Heart left ventricle (tissue), 16 donors: ENCODE measurements around the gene U2AF1L4. TPM values are rescaled to one million over a fixed set of nuclear protein-coding genes. Genes with fewer than 3 reads are reported as not detected.

Experiments used
- ATAC-seq, 4 donors: fragments of 200-7000 bp; cut with Tn5 transposase; one replicate each; pipeline ENCODE4 v1.9.1; 2020 to 2022; ENCODE audit warnings: moderate library complexity in 4 of 4, mild to moderate bottlenecking in 3 of 4, moderate number of reproducible peaks in 1 of 4
- DNase-seq, 5 donors: peaks; one replicate each; pipeline ENCODE4 v3.0.0-alpha.2; 2020
- H3K27ac ChIP-seq, 12 donors: fragments of 200-600 bp; sonication (generic) in 4 of 12; one replicate each; pipeline versions ENCODE4 v1.5.0 to v1.8.0; 2016 to 2022; ENCODE audit warnings: mild to moderate bottlenecking in 2 of 12
- H3K27me3 ChIP-seq, 9 donors: fragments of 200-600 bp; sonication (generic) in 2 of 9; one replicate each; pipeline versions ENCODE4 v1.5.1 to v1.8.0; 2016 to 2022; ENCODE audit warnings: mild to moderate bottlenecking in 3 of 9
- H3K36me3 ChIP-seq, 9 donors: fragments of 200-600 bp; sonication (generic) in 2 of 9; one replicate each; pipeline versions ENCODE4 v1.5.0 to v1.8.0; 2018 to 2022; ENCODE audit warnings: mild to moderate bottlenecking in 2 of 9
- H3K4me1 ChIP-seq, 12 donors: fragments of 200-600 bp; sonication (generic) in 4 of 12; one replicate each; pipeline versions ENCODE4 v1.5.0 to v1.8.0; 2016 to 2022; ENCODE audit warnings: mild to moderate bottlenecking in 3 of 12
- H3K4me3 ChIP-seq, 12 donors: fragments of 200-600 bp; sonication (generic) in 4 of 12; one replicate each; pipeline versions ENCODE4 v1.5.0 to v1.8.0; 2017 to 2022; ENCODE audit warnings: mild to moderate bottlenecking in 9 of 12, moderate library complexity in 4 of 12
- H3K9me3 ChIP-seq, 12 donors: fragments of 200-600 bp; sonication (generic) in 4 of 12; one replicate each; pipeline versions ENCODE4 v1.5.0 to v1.8.0; 2016 to 2022; ENCODE audit warnings: mild to moderate bottlenecking in 1 of 12
- POLR2A ChIP-seq, 2 donors: fragments of 450-650 bp; IDR thresholded peaks; one replicate each; pipeline ENCODE4 v1.6.1; 2017; ENCODE audit warnings: antibody characterized with exemption in 2 of 2, mild to moderate bottlenecking in 2 of 2, moderate library complexity in 2 of 2
- WGBS, 4 donors: extraction: QIAGEN DNeasy Blood & Tissue Kit in 2 of 4; methylation state at CpG; one replicate each; pipeline versions ENCODE4 v1.1.5 to v1.1.7; 2013 to 2018; 5-methylcytosine and 5-hydroxymethylcytosine counted together
- intact Hi-C, 10 donors: fragments of 100-400 bp; cut with DNase I; formaldehyde crosslinking; loops; one replicate each; pipeline versions ENCODE4 v1.11.1 to v1.14.2; 2022
- polyA plus RNA-seq, 2 donors: library from polyadenylated mRNA; stranded (reverse); fragments of 200-250 nt; gene quantifications; one replicate each; pipeline ENCODE4 v1.2.3, GENCODE V29; 2013
- total RNA-seq, 9 donors: library from RNA; depleted of rRNA in 2 of 9; stranded (reverse); fragments of >200 nt in 2 of 9; fragmentation: NEBNext Ultra II Directional in 3 of 9; extraction: Animal tissue kit (Norgen Biotek cat#: 25700) in 3 of 9; gene quantifications; one replicate each; pipeline versions ENCODE4 v1.1.0 to v1.2.4, GENCODE V29; 2016 to 2023
- TF ChIP-seq, protein P1 (sequence below), 12 donors: fragments of 200-600 bp; sonication (generic) in 4 of 12; IDR thresholded peaks; one replicate each; pipeline versions ENCODE4 v1.5.0 to v1.8.0; 2018 to 2022; ENCODE audit warnings: antibody characterized with exemption in 12 of 12, mild to moderate bottlenecking in 5 of 12
- donor health status: ischemic (EF 13 %, LVEDD 7.1; RV severe dilation, severe dysfunction).
- donor health status: healthy with polysubstance abuse.
- donor health status: DM: no; HTN: yes; CAD: no.
- donor health status: DM: no; HTN: no; CAD: no.
- donor health status: ischemic (EF 25% LVEDD 6.9; RV normal size, moderate dysfunction).
- donor health status: ischemic (EF 25% LVEDD 5.7; RV mildly dilated, moderate dysfunction).
- donor health status: healthy.
- donor health status: DM: yes; HTN: yes; CAD: no.
- donor health status: ischemic (EF 35%, LVEDD 5.7; RV mildly dilated, moderate dysfunction).
- donor health status: nonischemic (EF 11% LVEDD 7.7; RV severe dilation, severe dysfunction).
- donor health status: DM: yes; HTN: yes; CAD: no.
- donor health status: PGD.
- donor health status: ischemic (EF 29% LVEDD 5.4; RV normal size, mild dysfunction).
- donor health status: nonischemic (EF 23%, LVEDD 6.1; RV moderate dilation, normal function).

Gene U2AF1L4
- total and polyA plus RNA-seq, 11 donors = 7.2 to 32.8 (median 20.9) TPM

DNA sequence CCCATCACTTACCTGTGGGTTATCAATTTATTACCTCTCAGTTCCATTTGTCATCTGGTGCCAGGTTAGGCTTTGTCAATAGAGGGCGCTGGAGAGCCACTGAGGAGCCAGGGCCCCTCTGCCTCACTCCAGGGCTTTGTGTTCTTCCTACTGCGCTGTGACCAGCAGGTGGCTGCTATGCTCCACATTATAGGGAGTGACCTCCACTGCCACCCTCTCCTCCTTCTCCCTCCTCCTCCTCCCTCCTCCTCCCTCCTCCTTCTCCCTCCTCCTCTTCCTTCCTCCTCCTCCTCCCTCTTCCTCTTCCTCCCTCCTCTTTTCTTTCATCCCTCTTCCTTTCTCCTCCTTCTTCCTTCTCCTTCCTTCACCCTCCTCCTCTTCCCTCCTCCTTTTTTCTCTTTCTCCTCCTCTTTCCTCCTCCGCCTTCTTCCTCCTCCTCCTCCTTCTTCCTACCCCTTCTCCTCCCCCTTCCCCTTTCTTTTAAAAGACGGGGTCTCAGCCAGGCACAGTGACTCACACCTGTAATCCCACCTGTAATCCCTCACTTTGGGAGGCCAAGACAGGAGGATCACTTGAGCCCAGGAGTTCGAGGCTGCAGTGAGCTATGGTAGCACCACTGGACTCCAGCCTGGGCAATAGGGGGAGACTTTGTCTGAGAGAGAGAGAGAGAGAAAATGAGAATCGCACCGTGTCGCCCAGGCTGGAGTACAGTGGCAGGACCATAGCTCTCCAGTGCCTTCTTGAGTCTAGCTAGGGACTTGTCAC is 51.2 kb downstream of the U2AF1L4 start:
- DNase-seq (peak; percentile 82 to 91 (median 86)), ATAC-seq (peak; percentile 98 to 100 (median 100))
- no peaks in the 10 kb centered on the region for H3K27me3 ChIP-seq
- no peaks in the 10 kb centered on the region for H3K9me3 ChIP-seq
- no peaks in the 10 kb centered on the region for H3K36me3 ChIP-seq
- H3K27ac ChIP-seq = no peak overlapping the region
- peaks cover 0 to 4% (median 0%) of the 10 kb centered on the region in 12 donors for H3K4me1 ChIP-seq
- WGBS, 4 donors = 26 to 34% (median 30%) methylated on average over 8 of the region's 8 CpGs
- no peak for TF ChIP-seq POLR2A (IDR thresholded peaks at IDR 0.05)
- TF ChIP-seq, protein P1, sequence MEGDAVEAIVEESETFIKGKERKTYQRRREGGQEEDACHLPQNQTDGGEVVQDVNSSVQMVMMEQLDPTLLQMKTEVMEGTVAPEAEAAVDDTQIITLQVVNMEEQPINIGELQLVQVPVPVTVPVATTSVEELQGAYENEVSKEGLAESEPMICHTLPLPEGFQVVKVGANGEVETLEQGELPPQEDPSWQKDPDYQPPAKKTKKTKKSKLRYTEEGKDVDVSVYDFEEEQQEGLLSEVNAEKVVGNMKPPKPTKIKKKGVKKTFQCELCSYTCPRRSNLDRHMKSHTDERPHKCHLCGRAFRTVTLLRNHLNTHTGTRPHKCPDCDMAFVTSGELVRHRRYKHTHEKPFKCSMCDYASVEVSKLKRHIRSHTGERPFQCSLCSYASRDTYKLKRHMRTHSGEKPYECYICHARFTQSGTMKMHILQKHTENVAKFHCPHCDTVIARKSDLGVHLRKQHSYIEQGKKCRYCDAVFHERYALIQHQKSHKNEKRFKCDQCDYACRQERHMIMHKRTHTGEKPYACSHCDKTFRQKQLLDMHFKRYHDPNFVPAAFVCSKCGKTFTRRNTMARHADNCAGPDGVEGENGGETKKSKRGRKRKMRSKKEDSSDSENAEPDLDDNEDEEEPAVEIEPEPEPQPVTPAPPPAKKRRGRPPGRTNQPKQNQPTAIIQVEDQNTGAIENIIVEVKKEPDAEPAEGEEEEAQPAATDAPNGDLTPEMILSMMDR (IDR thresholded peaks at IDR 0.05) = peak; percentile 94 to 100 (median 96)
- intact Hi-C loops = loop anchor here in 9 of 10 donors (1.0 to 10.0 kb wide), 11 partner anchors 22 to 243 kb away; partner anchors contain the start of gene LRFN3 (in 2 of the 9)
- H3K4me3 ChIP-seq = no peak overlapping the region

GRCh38 chr19:35693422-35693821 is 51.8 kb downstream of the U2AF1L4 start:
- H3K36me3 ChIP-seq = no peaks in the 10 kb centered on the region
- intact Hi-C loops = loop anchor here in 8 of 10 donors (1.0 to 10.0 kb wide), 9 partner anchors 23 to 244 kb away; partner anchors contain the start of gene LRFN3 (in 2 of the 8)
- TF ChIP-seq POLR2A (IDR thresholded peaks at IDR 0.05) = no peak
- TF ChIP-seq, protein P1 (IDR thresholded peaks at IDR 0.05) = no peak
- no peaks in the 10 kb centered on the region for H3K9me3 ChIP-seq
- no peaks in the 10 kb centered on the region for H3K27me3 ChIP-seq
- H3K4me3 ChIP-seq = no peak overlapping the region
- ATAC-seq (peak in 1 of 4 donors; percentile 6), DNase-seq (no peak)
- H3K27ac ChIP-seq = no peak overlapping the region
- peaks cover 0 to 4% (median 0%) of the 10 kb centered on the region in 12 donors for H3K4me1 ChIP-seq
- 13 to 15% (median 14%) methylated on average over 8 of the region's 8 CpGs for WGBS, 4 donors

Other genes with a start within 250 kb of the U2AF1L4 start
- 10 to 100 TPM in 7 of 9 donors, 1 to 10 TPM in 2; 7.8 to 26.9 (median 12.1) TPM for gene DMKN, start 231.8 kb downstream of the U2AF1L4 start, total RNA-seq
- 10 to 100 TPM; 18.2 to 38.8 TPM for gene DMKN, start 231.8 kb downstream of the U2AF1L4 start, polyA plus RNA-seq
- gene SBSN, start 217.1 kb downstream of the U2AF1L4 start, total RNA-seq = not detected
- gene SBSN, start 217.1 kb downstream of the U2AF1L4 start, polyA plus RNA-seq = not detected
- not detected for gene GAPDHS, start 212.0 kb downstream of the U2AF1L4 start, total RNA-seq
- gene GAPDHS, start 212.0 kb downstream of the U2AF1L4 start, polyA plus RNA-seq = not detected
- gene TMEM147, start 199.8 kb downstream of the U2AF1L4 start, total RNA-seq = 100 to 1,000 TPM in 3 of 9 donors, 10 to 100 TPM in 6; 68.9 to 121 (median 81.6) TPM
- 100 to 1,000 TPM; 103 to 191 TPM for gene TMEM147, start 199.8 kb downstream of the U2AF1L4 start, polyA plus RNA-seq
- not detected for gene ATP4A, start 181.8 kb downstream of the U2AF1L4 start, total RNA-seq
- not detected for gene ATP4A, start 181.8 kb downstream of the U2AF1L4 start, polyA plus RNA-seq
- gene PMIS2, start 159.2 kb downstream of the U2AF1L4 start, total RNA-seq = not detected
- gene PMIS2, start 159.2 kb downstream of the U2AF1L4 start, polyA plus RNA-seq = not detected
- 1 to 10 TPM; 1.9 to 9.0 (median 3.9) TPM for gene HAUS5, start 132.7 kb downstream of the U2AF1L4 start, total RNA-seq
- 1 to 10 TPM; 3.8 to 4.9 TPM for gene HAUS5, start 132.7 kb downstream of the U2AF1L4 start, polyA plus RNA-seq
- 10 to 100 TPM; 47.4 to 70.0 (median 57.5) TPM for gene RBM42, start 116.4 kb downstream of the U2AF1L4 start, total RNA-seq
- 10 to 100 TPM; 63.1 to 89.2 TPM for gene RBM42, start 116.4 kb downstream of the U2AF1L4 start, polyA plus RNA-seq
- gene ETV2, start 103.7 kb downstream of the U2AF1L4 start, total RNA-seq = 1 to 10 TPM in 1 of 9 donors, under 1 TPM in 6, not detected in 2; 0.23 to 1.6 (median 0.62) TPM
- gene ETV2, start 103.7 kb downstream of the U2AF1L4 start, polyA plus RNA-seq = 1 to 10 TPM in 1 of 2 donors, under 1 TPM in 1; 0.46 to 1.3 TPM
- 1,000 to 10,000 TPM in 8 of 9 donors, 100 to 1,000 TPM in 1; 944 to 3,219 (median 1,334) TPM for gene COX6B1, start 97.1 kb downstream of the U2AF1L4 start, total RNA-seq
- 1,000 to 10,000 TPM; 1,378 to 4,659 TPM for gene COX6B1, start 97.1 kb downstream of the U2AF1L4 start, polyA plus RNA-seq
- not detected for gene UPK1A, start 78.9 kb downstream of the U2AF1L4 start, total RNA-seq
- not detected for gene UPK1A, start 78.9 kb downstream of the U2AF1L4 start, polyA plus RNA-seq
- under 1 TPM in 1 of 9 donors, not detected in 8; 0.24 TPM for gene ZBTB32, start 40.9 kb downstream of the U2AF1L4 start, total RNA-seq
- gene ZBTB32, start 40.9 kb downstream of the U2AF1L4 start, polyA plus RNA-seq = not detected
- 10 to 100 TPM; 11.3 to 24.5 (median 15.7) TPM for gene KMT2B, start 27.4 kb downstream of the U2AF1L4 start, total RNA-seq
- gene KMT2B, start 27.4 kb downstream of the U2AF1L4 start, polyA plus RNA-seq = 10 to 100 TPM; 13.9 to 15.8 TPM
- gene IGFLR1, start 3.0 kb downstream of the U2AF1L4 start, total RNA-seq = 10 to 100 TPM in 1 of 9 donors, 1 to 10 TPM in 7, under 1 TPM in 1; 0.74 to 25.2 (median 3.6) TPM
- 10 to 100 TPM in 1 of 2 donors, 1 to 10 TPM in 1; 3.4 to 10.8 TPM for gene IGFLR1, start 3.0 kb downstream of the U2AF1L4 start, polyA plus RNA-seq
- gene PSENEN, start 233 bp upstream of the U2AF1L4 start, total RNA-seq = 10 to 100 TPM; 25.2 to 69.0 (median 40.9) TPM
- gene PSENEN, start 233 bp upstream of the U2AF1L4 start, polyA plus RNA-seq = 10 to 100 TPM; 52.6 to 95.1 TPM
- 10 to 100 TPM in 3 of 9 donors, 1 to 10 TPM in 6; 3.7 to 12.2 (median 7.6) TPM for gene LIN37, start 3.2 kb upstream of the U2AF1L4 start, total RNA-seq
- gene LIN37, start 3.2 kb upstream of the U2AF1L4 start, polyA plus RNA-seq = 10 to 100 TPM; 20.1 to 23.0 TPM
- gene HSPB6, start 11.6 kb upstream of the U2AF1L4 start, total RNA-seq = 1,000 to 10,000 TPM in 1 of 9 donors, 100 to 1,000 TPM in 8; 226 to 1,012 (median 652) TPM
- 100 to 1,000 TPM; 156 to 457 TPM for gene HSPB6, start 11.6 kb upstream of the U2AF1L4 start, polyA plus RNA-seq
- 10 to 100 TPM in 4 of 9 donors, 1 to 10 TPM in 5; 1.9 to 19.7 (median 9.7) TPM for gene PROSER3, start 12.8 kb upstream of the U2AF1L4 start, total RNA-seq
- 10 to 100 TPM in 1 of 2 donors, 1 to 10 TPM in 1; 6.0 to 12.8 TPM for gene PROSER3, start 12.8 kb upstream of the U2AF1L4 start, polyA plus RNA-seq
- 1 to 10 TPM in 8 of 9 donors, under 1 TPM in 1; 0.50 to 7.8 (median 5.7) TPM for gene ARHGAP33, start 30.1 kb upstream of the U2AF1L4 start, total RNA-seq
- 1 to 10 TPM; 3.2 to 3.4 TPM for gene ARHGAP33, start 30.1 kb upstream of the U2AF1L4 start, polyA plus RNA-seq
- gene PRODH2, start 67.4 kb upstream of the U2AF1L4 start, total RNA-seq = not detected
- not detected for gene PRODH2, start 67.4 kb upstream of the U2AF1L4 start, polyA plus RNA-seq
- gene NPHS1, start 107.1 kb upstream of the U2AF1L4 start, total RNA-seq = 1 to 10 TPM in 1 of 9 donors, not detected in 8; 1.0 TPM
- not detected for gene NPHS1, start 107.1 kb upstream of the U2AF1L4 start, polyA plus RNA-seq
- under 1 TPM in 1 of 9 donors, not detected in 8; 0.77 TPM for gene KIRREL2, start 111.5 kb upstream of the U2AF1L4 start, total RNA-seq
- gene KIRREL2, start 111.5 kb upstream of the U2AF1L4 start, polyA plus RNA-seq = not detected
- gene APLP1, start 123.2 kb upstream of the U2AF1L4 start, total RNA-seq = 10 to 100 TPM in 8 of 9 donors, 1 to 10 TPM in 1; 8.9 to 44.3 (median 25.3) TPM
- 10 to 100 TPM in 1 of 2 donors, 1 to 10 TPM in 1; 2.1 to 19.0 TPM for gene APLP1, start 123.2 kb upstream of the U2AF1L4 start, polyA plus RNA-seq
- gene NFKBID, start 155.1 kb upstream of the U2AF1L4 start, total RNA-seq = 10 to 100 TPM in 1 of 9 donors, 1 to 10 TPM in 7, under 1 TPM in 1; 0.79 to 12.3 (median 3.0) TPM
- 1 to 10 TPM; 2.8 to 3.1 TPM for gene NFKBID, start 155.1 kb upstream of the U2AF1L4 start, polyA plus RNA-seq
- 10 to 100 TPM in 2 of 9 donors, 1 to 10 TPM in 6, not detected in 1; 2.3 to 31.7 (median 4.7) TPM for gene HCST, start 157.1 kb upstream of the U2AF1L4 start, total RNA-seq
- gene HCST, start 157.1 kb upstream of the U2AF1L4 start, polyA plus RNA-seq = 10 to 100 TPM in 1 of 2 donors, 1 to 10 TPM in 1; 3.2 to 10.1 TPM
- gene TYROBP, start 162.9 kb upstream of the U2AF1L4 start, total RNA-seq = 100 to 1,000 TPM in 2 of 9 donors, 10 to 100 TPM in 7; 12.6 to 237 (median 19.4) TPM
- gene TYROBP, start 162.9 kb upstream of the U2AF1L4 start, polyA plus RNA-seq = 10 to 100 TPM; 17.1 to 42.7 TPM
- gene LRFN3, start 191.0 kb upstream of the U2AF1L4 start, total RNA-seq = 10 to 100 TPM in 3 of 9 donors, 1 to 10 TPM in 6; 4.5 to 18.6 (median 8.5) TPM
- gene LRFN3, start 191.0 kb upstream of the U2AF1L4 start, polyA plus RNA-seq = 10 to 100 TPM in 1 of 2 donors, 1 to 10 TPM in 1; 6.3 to 14.7 TPM
- 10 to 100 TPM in 8 of 9 donors, 1 to 10 TPM in 1; 9.7 to 41.8 (median 11.4) TPM for gene SDHAF1, start 249.8 kb upstream of the U2AF1L4 start, total RNA-seq
- gene SDHAF1, start 249.8 kb upstream of the U2AF1L4 start, polyA plus RNA-seq = 10 to 100 TPM in 1 of 2 donors, 1 to 10 TPM in 1; 9.8 to 18.5 TPM